Pancreas (tissue), 8 donors: Measurements from ENCODE around the gene CETP. TPM values are rescaled to one million over a fixed set of nuclear protein-coding genes. Genes with fewer than 3 reads are reported as not detected.

ENCODE experiments used
- polyA plus RNA-seq, 2 donors: library from polyadenylated mRNA; stranded (reverse); fragments of 200-250 nt; gene quantifications; one replicate each; pipeline ENCODE4 v1.2.3, GENCODE V29; 2013
- total RNA-seq, 6 donors: library from RNA; stranded (reverse); fragmentation: NEBNext Ultra II Directional in 4 of 6; extraction: Animal tissue kit (Norgen Biotek cat#: 25700) in 4 of 6; gene quantifications; one replicate each; pipeline versions ENCODE4 v1.2.1 to v1.2.4, GENCODE V29; 2021 to 2023
- donor health status: healthy with polysubstance abuse.
- donor health status: DM: no; HTN: no; CAD: no; lungs with moderate emphysema.
- donor health status: DM: no; HTN: no; CAD: no.
- donor health status: Bipolar disorder and iron deficiency.
- donor health status: DM: yes; HTN: yes; CAD: no.
- donor health status: DM: no; HTN: no; CAD: no.
- donor health status: DM: no; HTN: no; CAD: no.
- donor health status: DM: yes; HTN: yes; CAD: no.

Gene CETP
- total and polyA plus RNA-seq, 8 donors = 0.12 to 1.0 (median 0.26) TPM; not detected in 1

Other genes starting within 250 kb of the CETP start
- 10 to 100 TPM; 13.1 to 31.4 (median 19.4) TPM for gene NUP93, start 231.8 kb upstream of the CETP start, total RNA-seq
- 10 to 100 TPM; 22.4 to 26.4 TPM for gene NUP93, start 231.8 kb upstream of the CETP start, polyA plus RNA-seq
- under 1 TPM in 5 of 6 donors, not detected in 1; 0.05 to 0.12 (median 0.08) TPM for gene SLC12A3, start 96.7 kb upstream of the CETP start, total RNA-seq
- under 1 TPM; 0.04 to 0.05 TPM for gene SLC12A3, start 96.7 kb upstream of the CETP start, polyA plus RNA-seq
- 100 to 1,000 TPM; 165 to 298 (median 238) TPM for gene HERPUD1, start 29.8 kb upstream of the CETP start, total RNA-seq
- gene HERPUD1, start 29.8 kb upstream of the CETP start, polyA plus RNA-seq = 100 to 1,000 TPM in 1 of 2 donors, 10 to 100 TPM in 1; 78.2 to 144 TPM
- gene NLRC5, start 27.6 kb downstream of the CETP start, total RNA-seq = 10 to 100 TPM in 2 of 6 donors, 1 to 10 TPM in 4; 4.6 to 18.5 (median 6.0) TPM
- 10 to 100 TPM; 20.1 to 26.6 TPM for gene NLRC5, start 27.6 kb downstream of the CETP start, polyA plus RNA-seq
- gene CPNE2, start 130.6 kb downstream of the CETP start, total RNA-seq = 10 to 100 TPM in 1 of 6 donors, 1 to 10 TPM in 5; 3.2 to 12.4 (median 4.3) TPM
- 10 to 100 TPM; 14.8 to 17.1 TPM for gene CPNE2, start 130.6 kb downstream of the CETP start, polyA plus RNA-seq
- 10 to 100 TPM; 27.9 to 39.2 (median 29.7) TPM for gene PSME3IP1, start 224.1 kb downstream of the CETP start, total RNA-seq
- gene PSME3IP1, start 224.1 kb downstream of the CETP start, polyA plus RNA-seq = 10 to 100 TPM; 38.5 to 63.3 TPM
- gene RSPRY1, start 224.4 kb downstream of the CETP start, total RNA-seq = 10 to 100 TPM; 16.7 to 21.9 (median 19.2) TPM
- gene RSPRY1, start 224.4 kb downstream of the CETP start, polyA plus RNA-seq = 10 to 100 TPM in 1 of 2 donors, 1 to 10 TPM in 1; 6.9 to 12.5 TPM